Adipocyte (in vitro differentiated cells): Measurements from ENCODE around the gene RFX1.

ENCODE experiments used
- DNase-seq: peaks from one replicate; pipeline ENCODE4 v3.0.0-alpha.2; 2015; ENCODE audit warnings: low read depth
- H3K27me3 ChIP-seq: replicated peaks from 2 replicates; pipeline ENCODE4 v1.7.0; 2013; ENCODE audit warnings: mild to moderate bottlenecking, low read length, moderate library complexity; ENCODE audit not compliant: control insufficient read depth, insufficient read depth
- H3K36me3 ChIP-seq: 2 replicates; pipeline ENCODE4 v1.7.0; 2013; ENCODE audit warnings: low read length, mild to moderate bottlenecking, moderate library complexity; ENCODE audit not compliant: control insufficient read depth, insufficient read depth, severe bottlenecking
- H3K4me1 ChIP-seq: 2 replicates; pipeline ENCODE4 v1.7.0; 2013; ENCODE audit warnings: mild to moderate bottlenecking, low read length, moderate library complexity; ENCODE audit not compliant: control insufficient read depth, insufficient read depth
- H3K4me3 ChIP-seq: 2 replicates; pipeline ENCODE4 v1.7.0; 2013; ENCODE audit warnings: mild to moderate bottlenecking, low read length, moderate library complexity
- H3K9ac ChIP-seq: 2 replicates; pipeline ENCODE4 v1.7.0; 2013; ENCODE audit warnings: mild to moderate bottlenecking, low read length, moderate library complexity
- H3K9me3 ChIP-seq: 2 replicates; pipeline ENCODE4 v1.7.0; 2013; ENCODE audit warnings: mild to moderate bottlenecking, low read length, moderate library complexity; ENCODE audit not compliant: control insufficient read depth

The RFX1 gene

DNA sequence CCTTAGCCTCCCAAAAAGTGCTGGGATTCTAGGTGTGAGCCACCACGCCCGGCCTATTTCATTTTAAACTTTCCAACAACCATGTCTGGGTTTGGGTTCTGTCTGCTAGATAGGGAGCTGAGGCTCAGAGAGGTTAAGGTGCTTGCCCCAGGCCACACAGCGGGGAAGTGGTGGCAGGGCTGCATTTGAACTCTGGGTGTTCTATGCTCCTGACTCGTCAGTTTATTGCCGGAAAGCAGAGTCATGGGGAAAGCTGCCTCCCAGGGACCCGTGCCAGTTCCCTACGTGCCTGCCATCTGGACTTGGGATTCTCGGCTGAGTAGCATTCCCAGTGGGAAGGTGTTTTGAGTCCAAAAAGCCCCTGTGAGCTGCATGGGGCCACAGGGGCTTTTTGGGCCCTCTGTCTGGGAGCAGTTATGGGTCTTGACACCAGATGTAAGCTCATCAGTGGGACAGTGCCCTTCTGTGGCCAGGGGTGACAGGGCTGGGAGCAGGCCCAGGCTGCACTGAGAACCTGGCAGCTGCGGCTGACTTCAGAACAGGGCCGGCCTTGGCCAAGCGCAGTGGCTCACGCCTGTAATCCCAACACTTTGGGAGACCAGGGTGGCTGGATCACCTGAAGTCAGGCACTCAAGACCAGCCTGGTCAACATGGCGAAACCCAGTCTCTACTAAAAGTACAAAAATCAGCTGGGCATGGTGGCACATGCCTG lies 10.9 kb downstream of the RFX1 start:
- H3K36me3 ChIP-seq, result no peaks in the 10 kb centered on the region
- H3K4me1 ChIP-seq, result peaks cover 8% of the 10 kb centered on the region
- H3K9me3 ChIP-seq, result peaks cover 10% of the 10 kb centered on the region
- no peak for DNase-seq
- H3K4me3 ChIP-seq, result no peak overlapping the region
- H3K9ac ChIP-seq, result no peak overlapping the region
- H3K27me3 ChIP-seq, result no peaks in the 10 kb centered on the region

DNA sequence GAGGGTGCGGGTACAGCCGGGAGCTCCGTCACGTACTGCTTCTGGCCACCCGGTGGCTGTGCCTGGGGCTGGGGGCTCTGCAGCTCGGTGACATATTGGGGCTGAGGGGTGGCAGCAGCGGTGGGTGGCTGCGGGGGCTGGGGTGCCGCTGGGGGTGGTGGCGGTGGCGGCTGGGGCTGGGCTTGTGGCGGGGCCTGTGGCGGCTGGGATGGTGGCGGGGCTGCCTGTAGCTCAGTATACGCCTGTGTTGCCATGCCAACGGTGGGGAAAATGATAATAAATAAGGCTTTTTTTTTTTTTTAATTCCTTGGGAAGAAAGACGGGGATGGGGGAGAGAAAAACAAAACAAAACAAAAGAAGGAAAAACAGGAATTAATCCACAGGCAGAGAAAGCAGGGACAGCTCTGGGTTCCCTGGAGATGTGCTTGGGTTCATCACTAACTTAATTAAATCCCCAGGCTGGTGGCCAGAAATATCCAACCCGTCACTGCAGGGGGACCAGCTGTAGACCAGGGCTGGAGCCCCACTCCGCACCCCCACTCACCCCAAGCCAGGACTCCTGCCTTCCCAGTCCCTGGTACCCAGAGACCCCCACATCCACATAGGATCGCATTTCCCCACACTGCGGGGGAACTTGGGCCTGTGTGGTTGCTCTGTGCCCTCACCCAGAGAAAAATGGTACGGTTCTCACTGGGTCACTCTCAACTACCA lies 12.4 kb downstream of the RFX1 start:
- DNase-seq, result no peak
- no peak overlapping the region for H3K4me3 ChIP-seq
- H3K9me3 ChIP-seq, result peaks cover 4% of the 10 kb centered on the region
- H3K36me3 ChIP-seq, result no peaks in the 10 kb centered on the region
- H3K4me1 ChIP-seq, result peaks cover 8% of the 10 kb centered on the region
- no peaks in the 10 kb centered on the region for H3K27me3 ChIP-seq
- H3K9ac ChIP-seq, result no peak overlapping the region

DNA sequence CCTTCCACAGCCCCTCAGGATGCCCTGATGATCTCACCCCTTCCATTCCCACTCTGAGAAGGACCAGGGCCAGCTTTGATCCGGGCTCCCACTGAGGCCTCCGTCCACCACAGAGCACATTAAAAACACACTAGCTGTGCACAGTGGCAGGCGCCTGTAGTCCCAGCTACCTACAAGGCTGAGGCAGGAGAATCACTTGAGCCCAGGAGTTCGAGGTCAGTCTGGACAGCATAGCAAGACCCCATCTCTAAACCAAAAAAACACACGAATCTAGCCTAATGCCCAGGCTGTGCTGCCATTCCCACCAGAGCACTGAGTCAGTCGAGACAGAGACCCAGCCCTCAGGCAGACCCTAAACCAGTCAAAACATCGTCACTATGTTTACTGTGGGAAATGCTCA lies 14.1 kb downstream of the RFX1 start:
- no peak overlapping the region for H3K4me3 ChIP-seq
- H3K9me3 ChIP-seq, result no peaks in the 10 kb centered on the region
- H3K27me3 ChIP-seq, result no peaks in the 10 kb centered on the region
- DNase-seq, result no peak
- H3K9ac ChIP-seq, result no peak overlapping the region
- H3K4me1 ChIP-seq, result peaks cover 8% of the 10 kb centered on the region
- no peaks in the 10 kb centered on the region for H3K36me3 ChIP-seq

DNA sequence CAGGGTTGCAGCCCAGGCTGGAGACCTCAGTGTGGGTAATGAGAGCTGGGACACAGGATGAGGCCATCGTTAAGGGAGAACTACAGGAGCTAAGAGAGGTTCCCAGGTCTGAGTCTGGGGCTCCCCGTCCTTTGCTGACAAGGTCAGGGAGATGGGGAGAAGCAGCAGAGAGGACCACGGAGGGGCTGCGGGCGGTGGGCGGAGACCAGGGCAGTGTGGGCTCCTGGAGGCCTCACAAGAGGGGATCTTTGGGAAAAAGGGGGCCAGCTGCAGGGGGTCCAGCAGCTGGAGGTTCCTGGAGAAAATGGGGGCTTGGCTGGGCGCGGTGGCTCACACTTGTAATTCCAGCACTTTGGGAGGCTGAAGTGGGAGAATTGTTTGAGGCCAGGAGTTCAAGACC lies 16.0 kb downstream of the RFX1 start:
- H3K9me3 ChIP-seq, result no peaks in the 10 kb centered on the region
- DNase-seq, result no peak
- H3K36me3 ChIP-seq, result no peaks in the 10 kb centered on the region
- peaks cover 3% of the 10 kb centered on the region for H3K4me1 ChIP-seq
- no peaks in the 10 kb centered on the region for H3K27me3 ChIP-seq
- H3K9ac ChIP-seq, result no peak overlapping the region
- H3K4me3 ChIP-seq, result no peak overlapping the region

DNA sequence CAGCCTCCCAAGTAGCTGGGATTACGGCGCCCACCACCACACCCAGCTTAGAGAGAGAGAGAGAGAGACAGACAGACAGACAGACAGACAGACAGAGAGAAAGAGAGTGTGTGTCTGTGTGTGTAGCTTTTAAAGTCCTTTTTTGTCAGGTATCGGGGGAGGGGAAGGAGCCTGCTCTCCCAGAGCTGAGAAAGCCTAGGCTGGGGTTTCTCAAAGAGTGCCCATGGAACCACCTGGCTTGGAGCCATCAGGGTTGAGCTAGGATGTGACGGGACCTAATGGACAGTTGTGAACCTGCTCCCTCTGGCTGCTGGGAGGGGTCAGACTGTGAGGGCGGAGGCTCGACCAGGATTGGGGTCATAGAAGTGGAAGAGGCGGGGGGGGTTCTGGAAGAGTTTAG lies 16.6 kb downstream of the RFX1 start:
- Histone ChIP-seq H3K36me3 (no peaks in the 10 kb centered on the region), H3K4me1 (no peaks in the 10 kb centered on the region), H3K27me3 (no peaks in the 10 kb centered on the region), H3K9me3 (no peaks in the 10 kb centered on the region), H3K9ac (no peak overlapping the region), H3K4me3 (no peak overlapping the region)
- no peak for DNase-seq

DNA sequence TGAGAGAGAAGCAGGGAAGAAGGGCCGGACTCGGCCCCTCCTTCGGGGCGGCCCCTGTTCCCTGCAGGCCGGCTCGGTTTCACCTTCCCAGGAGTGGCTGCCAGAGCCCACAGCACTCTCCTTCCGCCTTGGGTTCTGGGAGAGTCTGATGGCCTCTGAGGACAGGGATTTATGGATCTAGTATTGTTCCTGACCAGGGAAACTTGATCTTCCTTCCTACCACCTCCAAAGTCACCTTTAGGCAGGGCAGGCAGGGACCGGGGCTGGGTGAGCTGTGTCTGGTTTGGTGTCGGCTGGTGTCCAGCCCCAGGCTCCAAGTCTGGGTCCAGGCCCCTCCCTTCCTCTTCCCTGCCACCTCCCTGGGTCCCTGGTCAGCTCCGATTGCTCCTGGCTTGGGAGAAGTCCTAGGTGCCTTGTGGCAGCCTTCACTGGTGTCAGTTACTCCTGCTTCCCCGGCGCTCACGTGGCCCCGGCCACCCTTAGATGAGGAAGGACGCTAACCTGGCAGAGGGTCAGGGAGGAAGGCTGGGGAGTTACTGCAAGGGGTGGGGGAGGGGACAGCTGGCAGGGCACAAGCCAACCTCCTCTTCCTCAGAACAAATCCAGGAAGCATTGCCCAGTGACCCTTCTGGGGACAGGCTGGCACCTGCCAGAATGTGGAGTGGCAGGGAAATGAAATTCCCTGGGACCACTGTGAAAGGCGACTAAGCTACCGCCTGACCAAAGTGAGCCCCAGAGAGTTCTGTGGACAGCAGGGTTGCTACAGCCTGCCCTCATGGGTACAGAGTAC lies 18.8 kb downstream of the RFX1 start:
- Histone ChIP-seq H3K9me3 (no peaks in the 10 kb centered on the region), H3K27me3 (no peaks in the 10 kb centered on the region), H3K4me3 (no peak overlapping the region), H3K36me3 (no peaks in the 10 kb centered on the region), H3K9ac (peak overlapping the region; percentile 48), H3K4me1 (no peaks in the 10 kb centered on the region)
- DNase-seq, result no peak

DNA sequence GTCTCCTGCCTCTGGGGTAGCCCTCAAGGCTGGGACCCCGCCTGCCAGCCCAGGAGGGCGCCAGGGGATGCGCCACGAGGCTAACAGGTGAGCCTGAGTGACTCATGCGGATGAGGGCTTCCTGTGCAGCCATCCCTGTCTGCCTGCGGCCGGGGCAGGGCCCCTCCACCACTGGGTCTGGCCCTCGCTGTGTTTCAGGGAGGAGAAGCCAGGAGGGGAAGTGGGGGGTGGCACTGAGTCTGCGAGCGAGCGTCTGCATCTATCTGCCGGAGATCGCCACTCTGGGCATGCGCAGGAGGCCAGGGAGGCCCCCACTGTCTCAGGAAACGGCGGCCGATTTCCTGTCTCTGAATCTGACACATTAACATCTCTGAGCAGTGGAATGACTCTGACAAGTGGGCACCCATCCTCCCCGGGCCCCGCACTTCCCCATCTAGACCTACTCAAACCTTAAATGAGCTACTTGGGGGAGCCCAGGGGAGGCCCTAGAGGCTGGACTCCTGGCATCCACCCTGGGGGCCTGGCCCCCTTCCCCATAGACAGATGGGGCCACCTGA lies 19.7 kb downstream of the RFX1 start:
- Histone ChIP-seq H3K36me3 (no peaks in the 10 kb centered on the region), H3K4me3 (no peak overlapping the region), H3K27me3 (no peaks in the 10 kb centered on the region), H3K9ac (peak overlapping the region; percentile 48), H3K4me1 (no peaks in the 10 kb centered on the region), H3K9me3 (no peaks in the 10 kb centered on the region)
- DNase-seq, result no peak

DNA sequence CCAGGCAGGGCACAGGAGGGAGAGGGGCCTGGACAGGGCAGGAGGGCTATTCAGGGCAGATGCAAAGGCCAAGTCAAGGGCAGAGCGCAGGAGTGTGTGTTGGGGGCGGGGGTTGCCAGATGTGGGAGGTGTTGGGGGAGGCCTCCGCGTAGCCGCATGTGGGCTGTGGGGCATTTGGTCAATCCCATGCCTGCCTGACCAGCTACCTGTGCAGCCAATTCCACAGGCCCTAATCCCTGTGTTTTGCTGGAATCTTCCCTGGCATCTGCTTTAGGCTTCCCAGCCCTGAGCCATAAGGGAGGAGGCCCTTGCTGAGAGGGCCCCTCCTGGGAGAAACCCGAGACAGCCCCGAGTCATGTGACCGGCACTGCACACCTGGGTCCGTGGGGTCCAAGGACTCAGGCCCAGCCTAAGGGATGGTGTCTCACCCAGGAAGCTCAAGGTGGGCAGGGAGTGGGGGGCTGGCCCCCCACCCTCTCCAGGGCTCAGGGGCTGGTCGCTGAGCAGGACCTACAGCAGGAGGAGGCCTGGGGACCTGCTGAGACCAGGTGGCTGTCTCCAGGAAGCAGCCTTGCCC lies 20.3 kb downstream of the RFX1 start:
- Histone ChIP-seq H3K9me3 (no peaks in the 10 kb centered on the region), H3K4me3 (no peak overlapping the region), H3K36me3 (no peaks in the 10 kb centered on the region), H3K4me1 (no peaks in the 10 kb centered on the region), H3K27me3 (no peaks in the 10 kb centered on the region), H3K9ac (peak overlapping the region; percentile 48)
- no peak for DNase-seq

DNA sequence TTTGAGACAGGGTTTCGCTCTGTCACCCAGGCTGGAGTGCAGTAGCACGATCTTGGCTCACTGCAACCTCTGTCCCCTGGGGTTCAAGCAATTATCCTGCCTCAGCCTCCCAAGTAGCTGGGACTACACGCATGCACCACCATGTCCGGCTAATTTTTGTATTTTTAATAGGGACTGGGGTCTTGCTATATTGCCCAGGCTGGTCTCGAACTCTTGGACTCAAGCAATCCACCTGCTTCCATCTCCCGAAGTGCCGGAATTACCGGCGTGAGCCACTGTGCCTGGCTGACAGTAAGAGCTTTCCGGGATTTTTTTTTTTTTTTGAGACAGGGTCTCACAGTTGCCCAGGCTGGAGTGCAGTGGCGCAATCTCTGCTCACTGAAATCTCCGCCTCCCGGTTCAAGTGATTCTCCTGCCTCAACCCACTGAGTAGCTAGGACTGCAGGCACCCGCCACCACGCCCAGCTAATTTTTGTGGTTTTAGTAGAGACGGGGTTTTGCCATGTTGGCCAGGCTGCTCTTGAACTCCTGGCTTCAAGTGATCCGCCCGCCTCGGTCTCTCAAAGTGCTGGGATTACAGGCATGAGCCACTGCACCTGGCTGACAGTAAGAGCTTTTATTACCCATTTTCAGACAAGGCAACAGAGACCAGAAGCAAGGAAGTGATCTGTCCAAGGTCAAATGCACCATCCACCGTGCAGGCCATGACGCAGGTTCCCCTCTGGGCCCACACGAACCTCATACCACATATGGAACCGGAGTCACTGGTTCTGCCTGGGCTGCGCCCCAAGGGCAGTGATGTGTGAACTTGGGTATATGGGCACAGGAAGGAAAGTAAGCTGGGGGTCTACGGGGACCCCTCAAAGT lies 21.0 kb downstream of the RFX1 start:
- H3K9me3 ChIP-seq, result no peaks in the 10 kb centered on the region
- no peaks in the 10 kb centered on the region for H3K4me1 ChIP-seq
- no peak overlapping the region for H3K4me3 ChIP-seq
- no peaks in the 10 kb centered on the region for H3K36me3 ChIP-seq
- DNase-seq, result no peak
- no peak overlapping the region for H3K9ac ChIP-seq
- no peaks in the 10 kb centered on the region for H3K27me3 ChIP-seq

DNA sequence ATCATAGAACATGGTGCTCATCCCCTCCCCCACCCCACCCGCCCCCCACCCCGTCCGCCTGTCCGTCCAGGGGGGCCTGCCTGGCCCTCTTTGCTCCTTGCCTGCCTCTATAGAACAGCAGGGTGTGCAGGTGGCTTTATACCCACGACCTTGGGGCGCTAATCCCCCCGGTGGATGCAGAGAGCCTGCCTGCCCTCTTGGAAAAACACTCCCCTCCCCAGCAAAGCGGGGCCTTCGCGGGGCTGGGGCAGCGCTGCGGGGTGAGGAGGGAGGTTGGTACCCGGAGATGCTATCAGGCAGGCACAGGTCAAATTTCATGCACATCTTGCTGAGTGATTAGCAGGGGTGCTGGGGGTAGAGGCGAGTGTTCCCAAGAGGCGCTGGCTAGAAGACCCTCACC lies 21.9 kb downstream of the RFX1 start:
- Histone ChIP-seq H3K4me1 (no peaks in the 10 kb centered on the region), H3K36me3 (no peaks in the 10 kb centered on the region), H3K9ac (no peak overlapping the region), H3K27me3 (no peaks in the 10 kb centered on the region), H3K4me3 (no peak overlapping the region), H3K9me3 (no peaks in the 10 kb centered on the region)
- no peak for DNase-seq
